NT2/D1 (cell line): ENCODE data around the gene ARRB1.

Experiments
- SUZ12 ChIP-seq: IDR thresholded peaks from 2 replicates; pipeline ENCODE4 v1.6.1; 2011; ENCODE audit not compliant: insufficient read length, insufficient read depth; ENCODE audit errors: extremely low read depth
- YY1 ChIP-seq: IDR thresholded peaks from 2 replicates; pipeline ENCODE4 v1.6.1; 2011; ENCODE audit not compliant: insufficient read length, insufficient read depth
- ZNF274 ChIP-seq: IDR thresholded peaks from 2 replicates; pipeline ENCODE4 v1.6.1; 2011; ENCODE audit warnings: mild to moderate bottlenecking, low read depth, low read length

GRCh38 chr11:75269367-75269660, 82.1 kb downstream of the ARRB1 start:
- no peak for TF ChIP-seq ZNF274
- no peak for TF ChIP-seq SUZ12
- no peak for TF ChIP-seq YY1
